Smooth muscle cell (in vitro differentiated cells): Measurements from ENCODE around the gene GBE1. TPM values are rescaled to one million over a fixed set of nuclear protein-coding genes. Genes with fewer than 3 reads are reported as not detected.
A peak's percentile ranks its signal among the peaks of the same experiment; 100 is the strongest.
"Not testable (repeated sequence)": the region's sequence is repeated elsewhere in the genome, so short reads cannot be mapped to it uniquely, and the experiment has no call there.

Source experiments
- DNase-seq: peaks from one replicate; lab custom pipeline; 2025; ENCODE audit not compliant: unreplicated experiment; lab: John Stamatoyannopoulos, UW
- H2AFZ ChIP-seq: fragments of 200-600 bp; sonication (generic); 2 replicates; pipeline ENCODE4 v1.6.0; 2016; ENCODE audit warnings: antibody characterized with exemption, low read depth, mild to moderate bottlenecking
- H3F3A ChIP-seq: fragments of 200-600 bp; sonication (generic); 2 replicates; pipeline ENCODE4 v1.6.0; 2017; ENCODE audit warnings: antibody characterized with exemption, low read depth
- H3K27ac ChIP-seq: fragments of 200-600 bp; sonication (generic); 2 replicates; pipeline ENCODE4 v1.5.1; 2016; ENCODE audit warnings: low read depth, mild to moderate bottlenecking
- H3K27me3 ChIP-seq: fragments of 200-600 bp; sonication (generic); 2 replicates; pipeline ENCODE4 v1.6.1; 2016; ENCODE audit warnings: low read depth, mild to moderate bottlenecking
- H3K36me3 ChIP-seq: fragments of 200-600 bp; sonication (generic); 2 replicates; pipeline ENCODE4 v1.5.1; 2016; ENCODE audit warnings: low read depth
- H3K4me1 ChIP-seq: fragments of 200-600 bp; sonication (generic); 2 replicates; pipeline ENCODE4 v1.5.1; 2016; ENCODE audit warnings: low read depth
- H3K4me2 ChIP-seq: fragments of 200-600 bp; sonication (generic); 2 replicates; pipeline ENCODE4 v1.6.0; 2016; ENCODE audit warnings: mild to moderate bottlenecking
- H3K4me3 ChIP-seq: fragments of 200-600 bp; sonication (generic); 2 replicates; pipeline ENCODE4 v1.5.1; 2016; ENCODE audit warnings: mild to moderate bottlenecking
- H3K79me2 ChIP-seq: fragments of 200-600 bp; sonication (generic); 2 replicates; pipeline ENCODE4 v1.6.0; 2016; ENCODE audit warnings: low read depth, mild to moderate bottlenecking
- H3K9ac ChIP-seq: fragments of 200-600 bp; sonication (generic); 2 replicates; pipeline ENCODE4 v1.6.0; 2016; ENCODE audit warnings: low read depth
- H3K9me3 ChIP-seq: fragments of 200-600 bp; sonication (generic); replicated peaks from 2 replicates; pipeline ENCODE4 v1.5.1; 2016; ENCODE audit warnings: low read depth
- H4K20me1 ChIP-seq: fragments of 200-600 bp; sonication (generic); 2 replicates; pipeline ENCODE4 v1.6.0; 2016; ENCODE audit warnings: low read depth
- WGBS: methylation state at CpG from one replicate; pipeline ENCODE4 v1.1.7; 2016; ENCODE audit warnings: low lambda C conversion rate; 5-methylcytosine and 5-hydroxymethylcytosine counted together
- polyA plus RNA-seq: library from polyadenylated mRNA; unstranded; fragments of >200 nt; fragmentation: Nextera tagmentation; extraction: Ambion mirVana; gene quantifications from 2 replicates; pipeline ENCODE4 v1.2.1, GENCODE V29; 2016
- total RNA-seq: library from RNA; depleted of rRNA; stranded (reverse); fragments of >200 nt; gene quantifications from 2 replicates; pipeline ENCODE4 v1.2.3, GENCODE V29; 2014
- TF ChIP-seq, protein P1 (sequence below): fragments of 200-600 bp; sonication (generic); IDR thresholded peaks from 2 replicates; pipeline ENCODE4 v1.5.1; 2017; ENCODE audit warnings: borderline replicate concordance, mild to moderate bottlenecking, antibody characterized with exemption; ENCODE audit not compliant: insufficient read depth, poor library complexity, severe bottlenecking

The GBE1 gene
- total and polyA plus RNA-seq, 2 experiments from 2014 or later = 23.4 to 50.8 TPM

DNA sequence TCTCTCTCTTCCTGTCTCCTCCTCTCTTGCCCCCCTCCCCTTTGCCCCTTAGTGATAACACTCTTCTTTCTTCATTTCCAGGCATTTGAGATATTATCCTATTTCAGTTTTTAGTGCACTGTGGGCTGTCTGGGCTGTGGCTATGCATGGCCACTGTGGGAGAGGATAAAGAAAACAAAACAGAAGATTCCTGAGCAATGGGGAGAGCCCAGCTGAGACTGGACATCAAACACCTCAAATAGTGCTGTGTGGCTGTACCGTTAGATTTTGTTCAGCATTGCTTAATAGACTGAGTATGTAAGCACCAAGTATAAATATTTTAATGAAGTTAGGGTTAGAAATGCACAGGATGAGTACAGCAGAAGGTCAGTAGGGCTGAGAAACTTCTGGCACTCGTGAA, 7.9 kb upstream of the GBE1 start:
- no peak overlapping the region for H3K27ac ChIP-seq
- no peaks in the 10 kb centered on the region for H3K79me2 ChIP-seq
- TF ChIP-seq, protein P1, sequence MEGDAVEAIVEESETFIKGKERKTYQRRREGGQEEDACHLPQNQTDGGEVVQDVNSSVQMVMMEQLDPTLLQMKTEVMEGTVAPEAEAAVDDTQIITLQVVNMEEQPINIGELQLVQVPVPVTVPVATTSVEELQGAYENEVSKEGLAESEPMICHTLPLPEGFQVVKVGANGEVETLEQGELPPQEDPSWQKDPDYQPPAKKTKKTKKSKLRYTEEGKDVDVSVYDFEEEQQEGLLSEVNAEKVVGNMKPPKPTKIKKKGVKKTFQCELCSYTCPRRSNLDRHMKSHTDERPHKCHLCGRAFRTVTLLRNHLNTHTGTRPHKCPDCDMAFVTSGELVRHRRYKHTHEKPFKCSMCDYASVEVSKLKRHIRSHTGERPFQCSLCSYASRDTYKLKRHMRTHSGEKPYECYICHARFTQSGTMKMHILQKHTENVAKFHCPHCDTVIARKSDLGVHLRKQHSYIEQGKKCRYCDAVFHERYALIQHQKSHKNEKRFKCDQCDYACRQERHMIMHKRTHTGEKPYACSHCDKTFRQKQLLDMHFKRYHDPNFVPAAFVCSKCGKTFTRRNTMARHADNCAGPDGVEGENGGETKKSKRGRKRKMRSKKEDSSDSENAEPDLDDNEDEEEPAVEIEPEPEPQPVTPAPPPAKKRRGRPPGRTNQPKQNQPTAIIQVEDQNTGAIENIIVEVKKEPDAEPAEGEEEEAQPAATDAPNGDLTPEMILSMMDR = no peak
- H3K9ac ChIP-seq = no peak overlapping the region
- DNase-seq = no peak
- H3K4me3 ChIP-seq = no peak overlapping the region
- H4K20me1 ChIP-seq = no peaks in the 10 kb centered on the region
- H3K4me2 ChIP-seq = no peak overlapping the region
- H3K27me3 ChIP-seq = no peaks in the 10 kb centered on the region
- H3K36me3 ChIP-seq = no peaks in the 10 kb centered on the region
- H3K4me1 ChIP-seq = no peaks in the 10 kb centered on the region
- H3K9me3 ChIP-seq = no peaks in the 10 kb centered on the region
- peak overlapping the region; percentile 39 for H2AFZ ChIP-seq
- 74% methylated on average over 2 of the region's 2 CpGs for WGBS
- H3F3A ChIP-seq = no peaks in the 10 kb centered on the region

DNA sequence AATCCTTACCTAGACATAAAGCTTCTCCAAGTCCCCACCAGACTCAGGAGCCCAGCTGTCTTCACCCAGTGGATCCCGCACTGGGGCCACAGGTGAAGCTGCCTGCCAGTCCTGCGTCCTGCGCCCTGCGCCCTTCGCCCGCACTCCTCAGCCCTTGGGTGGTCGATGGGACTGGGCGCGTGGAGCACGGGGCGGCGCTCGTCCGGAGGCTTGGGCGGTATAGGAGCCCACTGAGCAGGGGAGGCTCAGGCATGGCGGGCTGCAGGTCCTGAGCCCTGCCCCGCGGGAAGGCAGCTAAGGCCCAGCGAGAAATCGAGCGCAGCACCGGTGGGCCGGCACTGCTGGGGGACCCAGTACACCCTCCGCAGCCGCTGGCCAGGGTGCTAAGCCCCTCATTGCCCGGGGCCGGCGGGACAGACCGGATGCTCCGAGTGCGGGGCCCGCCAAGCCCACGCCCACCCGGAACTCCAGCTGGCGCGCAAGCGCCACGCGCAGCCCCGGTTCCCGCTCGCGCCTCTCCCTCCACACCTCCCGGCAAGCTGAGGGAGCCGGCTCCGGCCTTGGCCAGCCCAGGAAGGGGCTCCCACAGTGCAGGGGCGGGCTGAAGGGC, 5.9 kb upstream of the GBE1 start:
- H3K9me3 ChIP-seq, H3K9ac ChIP-seq, H3K27ac ChIP-seq, H3K4me1 ChIP-seq, H3F3A ChIP-seq, H2AFZ ChIP-seq, H3K4me3 ChIP-seq, H3K36me3 ChIP-seq, H3K27me3 ChIP-seq, DNase-seq, H4K20me1 ChIP-seq, H3K4me2 ChIP-seq, H3K79me2 ChIP-seq: not testable (repeated sequence)
- 97% methylated on average over 32 of the region's 47 CpGs for WGBS

DNA sequence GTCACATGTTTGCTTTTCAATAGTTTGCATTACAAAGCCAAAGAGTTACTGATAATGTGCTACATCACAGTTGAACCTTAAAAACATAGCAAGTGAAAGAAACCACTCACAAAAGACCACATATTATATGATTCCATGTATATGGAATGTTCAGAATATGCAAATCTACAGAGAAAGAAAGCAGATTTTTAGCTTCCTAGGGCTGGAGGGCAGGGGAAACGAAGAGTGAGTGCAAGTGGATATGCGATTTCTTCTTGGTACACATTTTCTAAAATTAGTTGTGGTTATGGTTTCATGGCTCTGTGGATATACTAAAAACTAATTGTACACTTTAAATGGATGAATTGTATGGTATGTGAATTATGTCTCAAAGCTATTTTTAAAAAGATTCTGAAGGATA, 4.0 kb upstream of the GBE1 start:
- no peak for DNase-seq
- H3K4me3 ChIP-seq = no peak overlapping the region

DNA sequence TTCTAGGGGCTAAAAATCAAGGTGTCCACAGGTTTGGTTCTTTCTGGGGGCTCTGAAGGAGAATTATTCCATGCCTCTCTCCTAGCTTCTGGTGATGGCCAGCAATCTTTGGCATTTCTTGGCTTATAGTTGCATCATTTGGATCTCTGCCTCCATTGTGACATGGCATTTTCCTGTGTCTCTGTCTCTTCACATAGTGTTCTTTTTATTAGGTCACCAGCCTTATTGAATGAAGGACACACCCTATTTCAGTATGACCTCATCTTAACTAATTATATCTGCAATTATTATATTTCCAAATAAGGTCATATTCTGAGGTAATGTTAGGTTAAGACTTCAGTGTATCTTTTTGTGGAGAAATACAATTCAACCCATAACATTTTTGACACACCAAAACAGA, 3.2 kb upstream of the GBE1 start:
- Histone ChIP-seq H3K9me3 (no peaks in the 10 kb centered on the region), H3K4me3 (no peak overlapping the region), H3K27me3 (no peaks in the 10 kb centered on the region), H3K9ac (no peak overlapping the region), H3K4me2 (no peak overlapping the region), H3F3A (peaks cover 6% of the 10 kb centered on the region), H3K4me1 (peaks cover 7% of the 10 kb centered on the region), H3K27ac (no peak overlapping the region), H2AFZ (no peak overlapping the region), H3K36me3 (no peaks in the 10 kb centered on the region), H3K79me2 (peaks cover 4% of the 10 kb centered on the region), H4K20me1 (no peaks in the 10 kb centered on the region)
- TF ChIP-seq, protein P1 = no peak
- DNase-seq = no peak

More for the DNA sequence above, 4.0 kb upstream of the GBE1 start:
- Histone ChIP-seq H3K79me2 (no peaks in the 10 kb centered on the region), H3F3A (peaks cover 4% of the 10 kb centered on the region), H4K20me1 (no peaks in the 10 kb centered on the region), H3K4me1 (peaks cover 7% of the 10 kb centered on the region), H3K27me3 (no peaks in the 10 kb centered on the region), H2AFZ (no peak overlapping the region), H3K9ac (no peak overlapping the region), H3K36me3 (no peaks in the 10 kb centered on the region), H3K27ac (no peak overlapping the region), H3K9me3 (no peaks in the 10 kb centered on the region), H3K4me2 (no peak overlapping the region)
- TF ChIP-seq, protein P1 = no peak
- WGBS = 84% methylated on average over 2 of the region's 2 CpGs
